ENCODE results near the gene B3GALT6.

B3GALT6 gene

GRCh38 chr1:1217621-1218523 is 14.2 kb upstream of the B3GALT6 start:
- no peak for DNase-seq

GRCh38 chr1:1218524-1219200 is 13.4 kb upstream of the B3GALT6 start:
- DNase-seq: no peak

GRCh38 chr1:1219341-1219740 is 12.7 kb upstream of the B3GALT6 start:
- no peak for DNase-seq

GRCh38 chr1:1220197-1220596 is 11.8 kb upstream of the B3GALT6 start:
- DNase-seq: no peak

GRCh38 chr1:1221887-1222574 is 10.0 kb upstream of the B3GALT6 start:
- DNase-seq: no peak

- DNase-seq: no peak
Observed at GRCh38 chr1:1222575-1223225, 9.3 kb upstream of the B3GALT6 start.

- DNase-seq: no peak
Observed at GRCh38 chr1:1223321-1223720, 8.7 kb upstream of the B3GALT6 start.

- no peak for DNase-seq
Observed at GRCh38 chr1:1223891-1224290, 8.1 kb upstream of the B3GALT6 start.

GRCh38 chr1:1225238-1225845 is 6.7 kb upstream of the B3GALT6 start:
- no peak for DNase-seq

GRCh38 chr1:1225913-1226312 is 6.1 kb upstream of the B3GALT6 start:
- no peak for DNase-seq

- DNase-seq: no peak
Observed at GRCh38 chr1:1226566-1227362, 5.3 kb upstream of the B3GALT6 start.

- no peak for DNase-seq
Observed at GRCh38 chr1:1227386-1227785, 4.7 kb upstream of the B3GALT6 start.

- DNase-seq: no peak
Observed at GRCh38 chr1:1228187-1228586, 3.9 kb upstream of the B3GALT6 start.

GRCh38 chr1:1228596-1229321 is 3.3 kb upstream of the B3GALT6 start:
- no peak for DNase-seq

GRCh38 chr1:1229770-1230169 is 2.3 kb upstream of the B3GALT6 start:
- DNase-seq: no peak

GRCh38 chr1:1230656-1231399 is 1.2 kb upstream of the B3GALT6 start:
- DNase-seq: peak; percentile 71

GRCh38 chr1:1231400-1232207 is 433 bp upstream of the B3GALT6 start, which contains the start of gene SDF4:
Gene SDF4, minus strand, starts transcription at chr1:1232001. Its CDS starts 3,229 bp downstream, at chr1:1228772.
- DNase-seq: peak; percentile 100

- no peak for DNase-seq
Observed at GRCh38 chr1:1232796-1233566, 944 bp downstream of the B3GALT6 start.

- no peak for DNase-seq
Observed at GRCh38 chr1:1233567-1233892, 1.5 kb downstream of the B3GALT6 start.
